SJSA1 (cell line): ENCODE results near the gene CFAP99. TPM values are rescaled to one million over a fixed set of nuclear protein-coding genes. Genes with fewer than 3 reads are reported as not detected.
"Not testable (repeated sequence)": the region's sequence is repeated elsewhere in the genome, so short reads cannot be mapped to it uniquely, and the experiment has no call there.

Source experiments
- DNase-seq, 2 experiments: peaks; one replicate each; pipeline ENCODE4 v3.0.0-alpha.2; 2015 to 2020; ENCODE audit warnings: low spot score in 2 of 2, low read depth in 1 of 2
- H3K27ac ChIP-seq: fragments of 250-450 bp; sonication (Bioruptor Pico); 2 replicates; pipeline ENCODE4 v1.5.1; 2020; ENCODE audit warnings: mild to moderate bottlenecking, moderate library complexity
- H3K27me3 ChIP-seq: fragments of 250-450 bp; sonication (Bioruptor Pico); replicated peaks from 2 replicates; pipeline ENCODE4 v1.5.1; 2020; ENCODE audit warnings: mild to moderate bottlenecking, moderate library complexity
- H3K36me3 ChIP-seq: fragments of 250-450 bp; sonication (Bioruptor Pico); 2 replicates; pipeline ENCODE4 v1.5.1; 2020; ENCODE audit warnings: mild to moderate bottlenecking
- H3K4me1 ChIP-seq: fragments of 250-450 bp; sonication (Bioruptor Pico); replicated peaks from 2 replicates; pipeline ENCODE4 v1.6.1; 2021; ENCODE audit warnings: mild to moderate bottlenecking
- H3K4me3 ChIP-seq: fragments of 250-450 bp; sonication (Bioruptor Pico); 2 replicates; pipeline ENCODE4 v1.5.1; 2020; ENCODE audit warnings: mild to moderate bottlenecking
- H3K9me3 ChIP-seq: fragments of 250-450 bp; sonication (Bioruptor Pico); replicated peaks from 2 replicates; pipeline ENCODE4 v1.5.1; 2020; ENCODE audit warnings: mild to moderate bottlenecking
- total RNA-seq: library from RNA; depleted of rRNA; stranded (reverse); fragments of >200 nt; shearing (Covaris generic); gene quantifications from 2 replicates; pipeline ENCODE4 v1.2.3, GENCODE V29; 2014

CFAP99 gene
- total RNA-seq, 1 experiment from 2014 or later: not detected

GRCh38 chr4:2461246-2461960 lies 42.6 kb downstream of the CFAP99 start:
- no peaks in the 10 kb centered on the region for H3K9me3 ChIP-seq
- no peak overlapping the region for H3K4me3 ChIP-seq
- no peak overlapping the region for H3K27ac ChIP-seq
- H3K27me3 ChIP-seq: no peaks in the 10 kb centered on the region
- no peaks in the 10 kb centered on the region for H3K36me3 ChIP-seq
- peaks cover 5% of the 10 kb centered on the region for H3K4me1 ChIP-seq
- no peak for DNase-seq

DNA sequence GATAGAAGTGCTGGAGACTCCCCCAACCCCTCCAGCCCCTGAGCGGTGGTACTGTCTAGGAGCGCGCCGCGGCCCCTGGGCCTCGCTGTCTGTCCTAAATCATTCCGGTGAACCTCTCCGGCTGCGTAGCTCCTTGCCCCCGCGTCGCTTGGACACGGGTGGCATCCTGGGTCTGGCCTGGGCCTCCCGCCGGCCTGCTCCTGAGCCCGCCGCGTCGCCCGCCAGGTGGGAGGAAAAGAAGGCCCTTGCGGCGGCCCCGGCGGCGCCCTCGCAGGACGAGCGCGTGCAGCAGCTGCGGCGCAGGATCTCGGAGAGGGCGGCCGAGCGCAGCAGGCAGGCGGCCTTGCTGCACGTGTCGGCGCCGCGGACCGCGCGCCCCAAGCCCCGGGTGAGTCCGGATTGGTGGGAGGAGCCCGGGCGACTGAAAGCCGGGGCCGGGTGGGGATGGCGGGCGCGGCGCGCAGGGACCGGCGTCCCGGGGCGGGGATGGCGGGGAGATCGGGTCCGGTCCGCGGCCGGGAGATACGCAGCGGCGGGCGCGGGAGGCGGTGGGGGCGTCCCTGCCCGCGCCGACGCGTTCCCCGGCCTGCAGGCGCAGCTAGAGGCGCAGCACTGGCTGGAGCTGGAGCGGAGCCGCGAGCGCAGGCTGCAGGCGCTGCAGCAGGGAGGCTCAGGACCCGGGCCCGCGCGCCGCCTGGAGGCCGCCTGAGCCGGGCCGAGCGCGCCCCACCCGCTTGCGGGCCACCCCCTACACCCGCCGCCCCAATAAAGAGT lies 43.6 kb downstream of the CFAP99 start:
- H3K27ac ChIP-seq: no peak overlapping the region
- H3K36me3 ChIP-seq: no peaks in the 10 kb centered on the region
- peaks cover 5% of the 10 kb centered on the region for H3K4me1 ChIP-seq
- H3K27me3 ChIP-seq: no peaks in the 10 kb centered on the region
- peak in 1 of 2 experiments; percentile 4 for DNase-seq
- H3K4me3 ChIP-seq: peak overlapping the region; percentile 39
- H3K9me3 ChIP-seq: no peaks in the 10 kb centered on the region

DNA sequence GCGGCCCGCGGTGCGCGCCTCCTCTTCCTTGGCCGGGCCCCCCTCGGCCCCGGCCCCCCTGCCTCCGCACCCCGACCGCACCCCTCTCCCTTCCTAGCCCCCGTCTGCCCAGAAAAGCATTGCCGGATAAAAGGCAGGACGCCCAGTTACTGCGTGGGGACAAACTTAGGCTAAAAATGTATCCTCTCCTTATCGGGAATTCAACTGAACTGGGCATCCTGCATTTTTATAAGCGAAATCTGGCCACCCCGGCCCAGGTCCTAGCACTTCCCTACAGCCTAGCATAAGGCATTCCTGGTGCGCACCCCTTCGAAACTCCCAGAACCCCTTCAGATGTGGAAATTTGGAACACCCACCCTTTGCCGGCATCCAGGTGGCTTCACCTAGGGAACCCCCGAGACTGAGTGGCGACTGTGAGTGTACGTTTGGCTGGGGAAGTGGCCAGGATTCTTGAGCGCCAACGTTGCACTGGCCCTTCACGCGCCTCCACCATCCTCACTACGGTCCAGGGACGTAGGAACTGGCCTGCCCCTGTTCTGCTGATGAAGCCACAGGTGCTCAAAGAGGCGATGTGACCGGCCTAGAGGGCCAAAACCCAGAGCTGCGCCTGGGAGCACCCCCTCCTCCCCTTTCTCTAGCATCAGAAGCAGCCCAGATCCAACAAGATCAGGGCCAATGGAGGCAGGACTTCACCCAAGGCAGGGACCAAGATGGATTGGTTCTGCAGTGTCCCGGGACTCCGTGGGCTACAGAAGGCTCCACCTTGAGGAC lies 44.4 kb downstream of the CFAP99 start:
- Histone ChIP-seq H3K9me3 (no peaks in the 10 kb centered on the region), H3K36me3 (no peaks in the 10 kb centered on the region), H3K27ac (no peak overlapping the region), H3K27me3 (no peaks in the 10 kb centered on the region), H3K4me3 (no peak overlapping the region; the same call in 1 of the 2 replicates), H3K4me1 (peaks cover 10% of the 10 kb centered on the region)
- DNase-seq: no peak

DNA sequence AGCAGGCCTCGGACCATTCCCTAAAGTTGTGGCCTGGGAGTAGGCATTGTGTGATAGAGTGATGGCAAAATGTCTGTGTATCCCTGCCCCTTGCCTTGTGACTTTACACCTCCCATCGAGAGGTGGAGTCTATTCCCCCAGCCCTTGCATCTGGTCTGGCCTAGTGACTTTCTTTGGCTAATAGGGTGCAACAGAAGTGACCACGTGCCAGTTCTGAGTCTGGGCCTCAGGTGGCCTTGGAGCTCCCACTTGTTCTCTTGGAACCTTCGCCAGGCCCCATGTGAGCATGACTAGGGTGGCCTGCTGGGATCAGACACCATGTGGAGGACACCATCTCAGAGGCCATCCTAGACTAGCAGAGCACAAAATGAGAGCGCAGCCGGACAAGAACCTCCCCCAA lies 46.3 kb downstream of the CFAP99 start:
- no peaks in the 10 kb centered on the region for H3K27me3 ChIP-seq
- H3K9me3 ChIP-seq: no peaks in the 10 kb centered on the region
- peaks cover 6% of the 10 kb centered on the region; the same call in 1 of the 2 replicates for H3K36me3 ChIP-seq
- H3K27ac ChIP-seq: no peak overlapping the region
- H3K4me1 ChIP-seq: peaks cover 14% of the 10 kb centered on the region
- no peak for DNase-seq
- H3K4me3 ChIP-seq: no peak overlapping the region

DNA sequence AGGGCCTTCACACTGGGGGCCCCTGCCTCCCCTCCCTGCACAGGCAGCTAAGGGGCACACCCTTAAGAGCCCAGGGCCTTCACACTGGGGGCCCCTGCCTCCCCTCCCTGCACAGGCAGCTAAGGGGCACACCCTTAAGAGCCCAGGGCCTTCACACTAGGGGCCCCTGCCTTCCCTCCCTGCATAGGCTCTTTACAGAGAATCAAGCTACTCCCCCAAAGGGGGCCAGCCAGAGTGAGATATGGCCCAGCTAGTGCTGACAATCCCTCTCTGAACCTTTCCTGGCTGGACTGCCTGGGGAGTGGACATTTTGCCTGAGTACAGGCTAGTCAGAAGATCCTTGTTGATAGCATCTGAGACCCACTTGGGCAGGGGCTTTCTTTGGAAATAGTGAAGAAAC lies 46.8 kb downstream of the CFAP99 start:
- H3K27me3 ChIP-seq, H3K9me3 ChIP-seq, DNase-seq, H3K27ac ChIP-seq, H3K4me3 ChIP-seq, H3K36me3 ChIP-seq: not testable (repeated sequence)
- H3K4me1 ChIP-seq: peaks cover 14% of the 10 kb centered on the region

GRCh38 chr4:2468456-2469191 lies 49.9 kb downstream of the CFAP99 start, which contains the start of gene RNF4:
TSS of gene RNF4 (plus strand) at chr4:2469106. CDS start at chr4:2490494, 21,388 bp downstream.
- H3K4me1 ChIP-seq: peaks cover 9% of the 10 kb centered on the region; the same call in 1 of the 2 replicates
- H3K36me3 ChIP-seq: peaks cover 28% of the 10 kb centered on the region
- H3K4me3 ChIP-seq: peak within 1 kb of the TSS; percentile 89
- H3K27me3 ChIP-seq: no peaks in the 10 kb centered on the region
- H3K9me3 ChIP-seq: no peaks in the 10 kb centered on the region
- peak within 1 kb of the TSS; percentile 65 for H3K27ac ChIP-seq
- DNase-seq: peak; percentile 87 to 89

- H3K27me3 ChIP-seq: no peaks in the 10 kb centered on the region
- peak overlapping the region; percentile 65 for H3K27ac ChIP-seq
- H3K9me3 ChIP-seq: no peaks in the 10 kb centered on the region
- DNase-seq: peak in 1 of 2 experiments; percentile 20
- H3K36me3 ChIP-seq: peaks cover 28% of the 10 kb centered on the region
- peak overlapping the region; percentile 89 for H3K4me3 ChIP-seq
- peaks cover 9% of the 10 kb centered on the region; the same call in 1 of the 2 replicates for H3K4me1 ChIP-seq
Measured at GRCh38 chr4:2469192-2469984, 50.6 kb downstream of the CFAP99 start.

GRCh38 chr4:2470791-2471190 lies 52.0 kb downstream of the CFAP99 start:
- Histone ChIP-seq H3K27me3 (no peaks in the 10 kb centered on the region), H3K27ac (no peak overlapping the region), H3K4me3 (no peak overlapping the region), H3K9me3 (no peaks in the 10 kb centered on the region), H3K4me1 (peaks cover 9% of the 10 kb centered on the region; the same call in 1 of the 2 replicates), H3K36me3 (peaks cover 28% of the 10 kb centered on the region)
- DNase-seq: no peak

- H3K36me3 ChIP-seq: peaks cover 30% of the 10 kb centered on the region
- no peaks in the 10 kb centered on the region for H3K9me3 ChIP-seq
- no peak for DNase-seq
- H3K27ac ChIP-seq: no peak overlapping the region
- no peaks in the 10 kb centered on the region for H3K27me3 ChIP-seq
- H3K4me1 ChIP-seq: peaks cover 9% of the 10 kb centered on the region; the same call in 1 of the 2 replicates
- no peak overlapping the region for H3K4me3 ChIP-seq
Measured at GRCh38 chr4:2472187-2472586, 53.4 kb downstream of the CFAP99 start.

GRCh38 chr4:2478229-2478628 lies 59.5 kb downstream of the CFAP99 start:
- no peak for DNase-seq
- H3K9me3 ChIP-seq: no peaks in the 10 kb centered on the region
- H3K4me3 ChIP-seq: no peak overlapping the region
- no peaks in the 10 kb centered on the region for H3K27me3 ChIP-seq
- peaks cover 8% of the 10 kb centered on the region for H3K36me3 ChIP-seq
- no peak overlapping the region for H3K27ac ChIP-seq
- H3K4me1 ChIP-seq: no peaks in the 10 kb centered on the region

- H3K9me3 ChIP-seq: no peaks in the 10 kb centered on the region
- no peak overlapping the region for H3K27ac ChIP-seq
- DNase-seq: no peak
- H3K36me3 ChIP-seq: 0 out of 2 replicates have a peak, but pooled peaks cover 4% of the 10 kb centered on the region
- no peaks in the 10 kb centered on the region for H3K4me1 ChIP-seq
- no peaks in the 10 kb centered on the region for H3K27me3 ChIP-seq
- H3K4me3 ChIP-seq: no peak overlapping the region
Measured at GRCh38 chr4:2480649-2481048, 61.9 kb downstream of the CFAP99 start.

DNA sequence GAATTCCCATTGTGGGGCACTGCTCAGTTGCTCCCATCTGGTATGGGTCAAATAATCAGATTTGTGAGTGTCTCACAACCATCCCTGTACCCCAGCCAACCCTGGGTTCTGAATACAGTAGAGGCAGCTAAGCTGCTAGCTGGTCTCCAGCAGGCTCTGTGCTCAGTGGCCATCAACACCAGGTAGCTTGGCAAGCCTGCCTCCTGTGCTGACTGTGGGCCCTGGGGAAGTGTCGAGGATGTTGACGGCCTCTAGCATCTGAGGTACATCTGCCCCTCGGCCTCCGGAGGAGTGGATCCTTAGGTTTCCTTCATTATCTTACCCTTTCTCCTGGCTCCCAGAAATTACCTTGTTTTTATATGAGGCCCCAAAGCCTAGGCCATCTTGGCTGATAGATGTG lies 63.4 kb downstream of the CFAP99 start:
- Histone ChIP-seq H3K27ac (no peak overlapping the region), H3K27me3 (no peaks in the 10 kb centered on the region), H3K9me3 (no peaks in the 10 kb centered on the region), H3K4me3 (no peak overlapping the region), H3K36me3 (0 out of 2 replicates have a peak, but pooled peaks cover 2% of the 10 kb centered on the region), H3K4me1 (no peaks in the 10 kb centered on the region)
- DNase-seq: no peak
